Fibroblast of peridontal ligament (primary cell): ENCODE results near the gene APPBP2.
A peak's percentile ranks its signal among the peaks of the same experiment; 100 is the strongest.
"Not testable (repeated sequence)": the region's sequence is repeated elsewhere in the genome, so short reads cannot be mapped to it uniquely, and the experiment has no call there.

Experiments used
- DNase-seq: peaks from one replicate; pipeline ENCODE4 v3.0.0-alpha.2; 2010; ENCODE audit errors: extremely low read depth

APPBP2 gene, protein sequence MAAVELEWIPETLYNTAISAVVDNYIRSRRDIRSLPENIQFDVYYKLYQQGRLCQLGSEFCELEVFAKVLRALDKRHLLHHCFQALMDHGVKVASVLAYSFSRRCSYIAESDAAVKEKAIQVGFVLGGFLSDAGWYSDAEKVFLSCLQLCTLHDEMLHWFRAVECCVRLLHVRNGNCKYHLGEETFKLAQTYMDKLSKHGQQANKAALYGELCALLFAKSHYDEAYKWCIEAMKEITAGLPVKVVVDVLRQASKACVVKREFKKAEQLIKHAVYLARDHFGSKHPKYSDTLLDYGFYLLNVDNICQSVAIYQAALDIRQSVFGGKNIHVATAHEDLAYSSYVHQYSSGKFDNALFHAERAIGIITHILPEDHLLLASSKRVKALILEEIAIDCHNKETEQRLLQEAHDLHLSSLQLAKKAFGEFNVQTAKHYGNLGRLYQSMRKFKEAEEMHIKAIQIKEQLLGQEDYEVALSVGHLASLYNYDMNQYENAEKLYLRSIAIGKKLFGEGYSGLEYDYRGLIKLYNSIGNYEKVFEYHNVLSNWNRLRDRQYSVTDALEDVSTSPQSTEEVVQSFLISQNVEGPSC

DNA sequence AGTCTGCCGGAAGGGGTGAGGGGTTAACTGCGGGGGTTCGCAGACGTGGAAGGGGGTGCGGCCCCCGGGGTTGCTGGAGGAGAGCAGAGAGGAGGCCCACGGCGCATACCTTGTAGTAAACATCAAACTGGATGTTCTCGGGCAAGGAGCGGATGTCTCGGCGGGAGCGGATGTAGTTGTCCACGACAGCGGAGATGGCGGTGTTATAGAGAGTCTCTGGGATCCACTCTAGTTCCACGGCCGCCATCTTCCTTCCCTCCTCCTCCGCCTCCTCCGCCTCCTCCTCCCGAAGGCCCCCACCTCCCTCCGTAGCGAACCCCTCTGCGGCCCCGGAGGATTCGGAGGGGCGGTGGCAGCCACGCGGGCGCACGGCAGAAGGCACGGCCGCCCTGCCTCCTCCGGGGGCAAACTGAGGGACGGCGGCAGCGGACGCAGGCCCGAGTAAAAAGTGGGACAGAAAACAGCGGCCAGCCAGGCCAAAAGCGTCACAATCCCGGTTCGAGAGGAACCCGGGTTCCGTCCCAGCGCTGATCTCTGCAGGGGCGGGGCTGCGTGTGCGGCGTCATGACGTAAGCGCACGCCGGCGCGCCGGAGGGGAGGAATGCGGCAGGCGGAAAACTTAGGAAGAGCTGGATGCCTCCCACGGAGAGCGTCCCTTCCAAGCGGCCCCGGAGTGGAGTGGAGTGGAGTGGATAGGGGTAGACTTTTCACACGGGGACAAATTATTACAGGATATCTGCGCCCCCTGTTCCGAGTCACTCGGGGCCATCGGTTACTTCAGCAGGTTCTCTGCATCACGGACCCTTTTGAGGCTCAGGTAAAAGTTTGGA lies at the start of gene APPBP2:
Gene APPBP2, minus strand, starts transcription at position 558 of the 830 bp plus-strand sequence. Its CDS starts 311 bp downstream, at position 247.
- peak; percentile 85 for DNase-seq

DNA sequence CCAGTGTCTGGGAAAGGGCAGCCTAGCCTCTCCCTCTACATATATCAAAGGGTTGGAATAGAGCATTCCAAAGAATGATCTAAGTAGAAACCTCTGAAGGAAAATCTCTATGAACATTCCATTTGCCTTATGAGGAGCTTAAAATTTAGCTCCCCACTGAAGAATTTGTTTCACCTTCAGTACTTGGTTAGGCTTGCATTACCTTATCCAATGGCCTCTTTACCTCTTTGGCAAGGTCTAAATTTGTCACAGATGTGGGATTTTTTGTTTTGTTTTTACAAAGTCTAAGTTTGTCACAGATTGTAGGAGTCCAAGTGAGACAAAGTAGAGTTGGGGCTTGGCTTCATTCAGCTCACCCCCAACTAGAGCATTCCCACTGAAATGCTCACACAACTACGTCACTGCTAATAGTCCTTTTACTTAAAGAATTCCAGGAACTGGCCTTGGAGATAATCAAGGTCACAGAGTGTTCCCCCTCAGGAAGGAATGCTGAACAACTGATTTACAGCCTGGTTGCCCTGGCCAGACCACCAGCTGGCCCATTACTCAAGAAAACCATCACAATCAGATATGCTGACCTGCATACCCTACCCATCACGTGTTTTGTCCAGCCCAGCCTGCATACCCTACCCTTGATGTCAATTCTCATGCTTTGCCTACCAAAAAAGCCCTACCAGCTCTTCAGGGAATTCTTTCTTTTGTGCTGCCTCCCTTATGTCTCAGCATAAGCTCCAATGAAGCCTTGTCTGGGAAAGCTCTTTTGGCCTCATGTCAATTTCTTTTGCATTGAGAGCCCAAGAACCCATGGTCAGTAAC lies 47.4 kb upstream of the APPBP2 start:
- DNase-seq: peak; percentile 49

DNA sequence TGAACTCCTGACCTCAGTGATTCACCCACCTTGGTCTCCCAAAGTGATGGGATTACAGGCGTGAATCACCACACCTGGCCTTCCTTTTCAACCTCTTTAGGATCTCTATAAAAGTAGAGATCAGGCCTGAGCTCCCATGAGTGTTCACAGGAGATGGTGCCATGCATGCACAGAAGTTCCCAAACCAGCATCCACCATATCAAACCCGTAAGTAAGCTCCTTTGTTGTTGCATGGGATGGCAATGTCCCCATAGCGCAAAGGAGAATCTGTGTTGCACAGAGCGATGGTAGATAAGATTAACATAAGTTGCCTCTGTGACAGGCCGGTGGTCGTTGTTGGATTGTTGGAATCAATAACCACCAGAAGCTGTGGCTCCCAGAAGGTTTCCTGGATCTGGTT lies 39.2 kb upstream of the APPBP2 start:
- no peak for DNase-seq

DNA sequence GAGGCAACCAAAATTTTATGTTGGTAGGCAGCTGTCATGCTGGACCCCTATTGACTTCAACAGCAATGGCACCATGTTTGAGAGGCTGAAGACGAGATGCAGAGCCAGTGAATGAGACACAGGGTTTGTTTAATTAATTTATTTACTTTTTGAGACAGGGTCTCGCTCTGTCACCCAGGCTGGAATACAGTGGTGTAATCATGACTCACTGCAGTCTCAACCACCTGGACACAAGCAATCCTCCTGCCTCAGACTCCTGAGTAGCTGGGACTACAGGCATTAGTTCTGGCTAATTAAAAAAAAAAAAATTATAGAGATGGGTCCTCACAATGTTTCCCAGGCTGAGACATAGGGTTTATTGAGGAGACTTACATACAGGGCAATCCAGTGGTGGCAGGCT lies 37.7 kb upstream of the APPBP2 start:
- DNase-seq: no peak

DNA sequence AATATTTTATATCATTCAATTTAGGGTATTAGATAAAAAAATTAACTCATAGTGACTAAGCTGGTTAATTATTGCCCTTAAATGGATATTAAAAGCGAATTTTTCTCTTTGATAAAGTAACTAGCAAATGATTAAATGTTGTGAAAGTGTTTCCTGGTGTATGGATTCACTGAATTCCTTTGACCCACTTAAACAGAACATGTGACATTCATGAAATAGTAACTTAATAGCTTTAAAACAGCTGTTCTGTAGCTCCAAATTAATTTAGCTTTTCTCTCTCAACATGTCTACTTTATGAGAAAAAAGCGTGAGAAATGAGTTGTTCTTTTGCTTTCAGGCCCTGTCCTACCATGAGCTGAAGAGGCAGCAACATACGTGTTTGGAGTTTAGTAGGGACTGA lies 36.4 kb upstream of the APPBP2 start:
- no peak for DNase-seq

DNA sequence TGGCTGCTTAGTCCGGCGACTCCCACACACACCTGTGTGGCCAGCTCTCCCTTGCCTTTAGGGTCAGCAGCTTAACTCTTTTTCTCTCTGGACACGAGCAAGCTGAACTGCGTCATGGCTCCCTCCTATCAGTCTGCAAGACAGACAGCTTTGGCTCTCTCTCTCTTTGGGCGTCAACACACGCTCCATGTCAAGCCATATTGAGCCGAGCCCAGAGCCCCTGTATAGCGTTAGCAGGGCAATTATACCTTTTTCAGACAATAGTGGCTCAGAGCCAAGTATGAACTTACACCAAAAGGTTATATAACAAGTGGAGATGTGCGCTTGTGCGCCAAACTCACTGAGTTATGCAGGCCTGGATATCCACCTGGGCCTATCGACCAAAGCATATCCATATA lies 34.8 kb upstream of the APPBP2 start:
- DNase-seq: no peak

DNA sequence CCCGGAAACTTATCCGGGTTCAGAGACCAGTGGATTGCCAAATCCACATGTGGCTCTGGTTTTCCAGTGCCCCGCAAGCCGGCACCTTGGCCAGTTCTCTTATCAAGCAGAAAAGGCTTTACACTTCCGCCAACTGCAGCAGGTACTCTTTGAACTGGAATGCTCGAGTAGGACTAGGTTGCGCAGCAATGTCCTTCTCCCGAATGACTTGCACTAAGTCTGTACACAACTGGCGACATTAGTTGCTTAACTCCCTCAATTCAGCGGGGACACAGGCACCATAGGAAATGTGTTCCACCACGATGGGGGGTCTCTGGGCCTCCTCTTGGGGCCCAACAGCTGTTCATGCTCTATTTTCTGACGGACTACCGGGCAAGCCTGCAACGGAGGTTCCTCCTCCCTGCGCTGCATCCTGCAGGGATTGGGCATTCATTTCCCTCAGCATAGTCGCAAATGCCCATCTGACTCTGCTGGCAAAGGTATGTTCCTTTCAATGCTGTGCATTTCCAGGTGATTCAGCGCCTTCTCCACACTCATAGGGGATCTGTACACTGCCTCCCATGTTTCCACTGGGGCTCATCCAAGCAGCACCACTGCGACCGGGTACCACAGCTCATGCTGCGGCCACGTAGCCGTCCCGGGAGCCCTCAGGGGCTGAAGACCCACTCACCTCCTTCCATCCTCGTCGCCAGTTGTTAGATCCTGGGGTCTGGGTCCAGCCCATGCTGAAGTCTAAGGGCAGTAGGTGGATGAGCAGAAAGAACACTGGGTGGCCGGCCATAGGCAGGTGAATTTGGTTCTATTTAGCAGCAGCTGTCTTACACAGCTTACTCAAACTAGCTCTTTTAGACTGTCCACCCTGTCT lies 34.2 kb upstream of the APPBP2 start:
- DNase-seq: no peak

DNA sequence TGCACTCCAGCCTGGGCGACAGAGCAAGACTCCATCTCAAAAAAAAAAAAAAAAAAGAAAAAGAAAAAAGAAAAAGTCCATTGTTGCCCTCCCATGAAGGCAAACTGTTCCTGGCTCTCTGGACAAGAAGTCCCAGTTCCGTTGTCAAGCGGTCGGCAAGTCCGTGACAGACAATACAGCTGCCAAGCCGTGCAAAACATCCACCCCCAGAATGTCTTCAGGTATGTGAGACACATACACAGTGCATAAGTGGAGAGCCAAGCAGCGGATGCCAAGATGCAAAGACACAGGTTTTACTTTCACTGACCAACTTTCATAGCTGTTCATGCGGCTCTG lies 33.6 kb upstream of the APPBP2 start:
- DNase-seq: no peak

DNA sequence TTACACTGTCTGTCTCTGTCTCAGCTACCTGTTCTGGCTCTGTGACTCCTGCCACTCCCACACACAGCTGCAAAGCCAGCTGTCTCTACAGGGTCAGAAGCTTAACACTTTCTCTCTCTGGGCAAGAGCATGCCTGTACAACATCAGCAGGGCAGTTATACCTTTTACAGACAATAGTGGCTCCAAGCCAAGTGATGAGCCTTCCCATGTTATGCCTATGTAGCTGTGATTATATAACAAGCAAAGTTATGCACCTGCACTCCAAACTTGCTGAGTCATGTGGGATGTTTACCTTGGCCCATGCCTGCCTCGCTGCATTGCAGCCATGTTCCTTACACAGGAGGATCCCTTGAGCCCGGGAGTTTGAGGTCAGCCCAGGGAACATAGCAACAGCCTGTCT lies 31.8 kb upstream of the APPBP2 start:
- no peak for DNase-seq

DNA sequence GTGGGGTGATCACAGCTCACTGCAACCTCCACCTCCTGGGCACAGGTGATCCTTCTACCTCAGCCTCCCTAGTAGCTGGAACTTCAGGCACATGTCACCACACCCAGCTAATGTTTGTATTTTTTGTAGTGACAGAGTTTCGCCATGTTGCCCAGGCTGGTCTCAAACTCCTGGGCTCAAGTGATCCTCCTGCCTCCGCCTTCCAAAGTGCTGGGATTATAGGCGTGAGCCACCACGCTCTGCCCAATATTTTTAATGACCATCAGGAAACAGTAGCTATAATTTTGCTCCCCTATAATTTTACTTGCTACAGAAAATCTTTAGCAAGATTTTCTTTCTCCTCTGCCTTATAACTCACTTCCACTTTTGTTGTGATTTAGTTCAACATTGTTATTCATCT lies 29.7 kb upstream of the APPBP2 start:
- no peak for DNase-seq

DNA sequence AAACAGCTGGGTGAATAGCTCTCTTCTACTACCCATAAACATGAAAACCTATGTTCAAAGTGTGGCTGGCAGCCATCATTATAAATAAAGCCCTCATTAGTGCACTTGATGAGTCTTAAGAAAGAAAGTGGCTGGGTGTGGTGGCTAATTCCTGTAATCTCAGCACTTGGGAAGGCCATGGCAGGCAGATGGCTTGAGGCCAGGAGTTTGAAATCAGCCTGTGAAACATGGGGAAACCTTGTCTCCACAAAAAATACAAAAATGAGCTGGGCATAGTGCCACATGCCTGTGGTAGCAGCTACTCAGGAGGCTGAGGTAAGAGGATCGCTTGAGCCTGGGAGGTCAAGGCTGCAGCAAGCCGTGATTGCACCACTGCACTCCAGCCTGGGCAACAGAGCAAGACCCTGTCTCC lies 28.3 kb upstream of the APPBP2 start:
- peak; percentile 98 for DNase-seq

DNA sequence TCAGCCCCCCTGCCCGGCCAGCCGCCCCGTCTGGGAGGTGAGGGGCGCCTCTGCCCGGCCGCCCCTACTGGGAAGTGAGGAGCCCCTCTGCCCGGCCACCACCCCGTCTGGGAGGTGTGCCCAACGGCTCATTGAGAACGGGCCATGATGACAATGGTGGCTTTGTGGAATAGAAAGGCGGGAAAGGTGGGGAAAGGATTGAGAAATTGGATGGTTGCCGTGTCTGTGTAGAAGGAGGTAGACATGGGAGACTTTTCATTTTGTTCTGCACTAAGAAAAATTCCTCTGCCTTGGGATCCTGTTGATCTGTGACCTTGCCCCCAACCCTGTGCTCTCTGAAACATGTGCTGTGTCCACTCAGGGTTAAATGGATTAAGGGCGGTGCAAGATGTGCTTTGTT lies 26.2 kb upstream of the APPBP2 start:
- DNase-seq: not testable (repeated sequence)

DNA sequence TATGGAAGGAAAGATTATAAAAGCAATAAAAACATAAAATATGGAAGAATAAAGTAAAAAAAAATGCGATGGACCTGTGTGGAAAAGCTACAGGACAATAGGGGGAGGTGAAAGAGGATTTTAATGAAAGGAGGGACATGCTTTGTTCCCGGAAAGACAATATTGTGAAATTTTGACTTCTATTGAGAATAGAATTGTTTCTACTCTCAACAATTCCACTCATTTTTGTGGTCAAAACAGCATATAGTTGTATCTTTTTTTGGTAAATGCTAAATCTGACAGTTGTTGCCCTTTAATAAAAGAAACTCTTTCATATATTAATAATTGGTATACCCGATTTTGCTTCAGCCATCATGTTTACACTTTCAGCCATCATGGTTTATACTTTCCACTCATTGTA lies 22.9 kb upstream of the APPBP2 start:
- peak; percentile 34 for DNase-seq

DNA sequence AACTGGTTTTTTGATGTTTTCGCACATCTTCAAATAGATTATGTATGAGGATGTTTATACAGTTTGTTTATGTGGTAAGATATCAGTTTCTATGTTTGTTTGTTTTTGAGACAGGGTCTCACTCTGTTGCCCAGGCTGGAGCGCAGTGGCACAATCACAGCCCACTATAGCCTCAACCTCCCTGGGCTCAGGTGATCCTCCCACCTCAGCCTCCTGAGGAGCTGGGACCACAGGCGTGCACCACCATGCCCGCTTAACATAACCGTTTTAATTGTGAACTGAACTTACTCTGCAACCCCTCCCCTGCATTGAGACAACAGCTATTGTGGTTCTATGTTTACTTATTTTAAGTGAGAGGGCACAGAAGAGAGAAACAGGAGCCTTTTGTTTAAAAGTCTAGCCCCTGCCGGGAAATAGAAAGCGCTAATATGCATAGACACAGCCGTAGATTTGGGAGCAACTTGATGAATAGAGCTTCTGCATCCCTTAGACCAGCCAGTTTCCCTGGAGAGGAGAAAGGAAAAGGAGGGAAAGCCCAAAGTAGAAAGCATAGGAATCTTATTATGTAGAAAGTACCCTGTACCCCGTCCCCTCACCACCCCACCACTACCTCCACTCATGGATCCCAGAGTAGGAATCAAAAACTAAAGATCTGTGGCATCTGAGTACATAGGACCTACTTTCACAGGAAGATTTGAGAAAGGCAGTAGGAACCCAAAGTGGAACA lies 19.6 kb upstream of the APPBP2 start:
- DNase-seq: no peak

DNA sequence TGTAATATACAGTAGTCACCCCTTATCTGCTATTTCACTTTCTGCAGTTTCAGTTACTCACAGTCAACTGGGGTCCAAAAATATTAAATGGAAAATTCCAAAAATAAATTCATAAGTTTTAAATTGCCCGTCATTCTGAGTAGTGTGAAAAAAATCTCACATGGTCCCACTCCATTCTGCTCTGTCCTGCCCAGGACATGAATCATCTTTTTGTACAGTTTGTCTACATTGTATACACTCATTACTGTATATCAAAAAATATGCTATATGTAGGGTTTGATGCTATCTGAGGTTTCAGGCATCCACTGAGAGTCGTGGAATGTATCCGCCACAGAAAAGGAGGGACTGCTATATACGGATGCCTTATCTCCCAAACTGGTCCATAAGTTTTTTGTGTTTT lies 16.0 kb upstream of the APPBP2 start:
- DNase-seq: no peak

DNA sequence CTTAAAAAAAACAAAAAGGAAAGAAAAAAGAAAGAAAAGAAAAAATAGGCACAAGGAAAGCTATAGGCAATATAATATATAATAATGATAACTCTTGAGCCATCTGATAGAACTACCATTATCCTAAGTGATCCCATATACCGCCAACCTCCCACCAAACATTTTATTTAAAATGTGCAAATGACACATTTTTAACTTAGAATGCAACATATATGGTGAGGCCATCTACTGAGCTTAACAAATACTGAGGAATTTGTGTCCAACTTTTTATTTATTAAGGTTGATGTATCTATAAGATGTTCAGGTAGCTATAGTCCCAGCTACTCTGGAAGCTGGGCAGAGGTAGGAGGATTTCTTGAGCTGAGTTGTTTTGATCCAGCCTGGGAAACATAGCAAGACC lies 14.4 kb upstream of the APPBP2 start:
- no peak for DNase-seq

DNA sequence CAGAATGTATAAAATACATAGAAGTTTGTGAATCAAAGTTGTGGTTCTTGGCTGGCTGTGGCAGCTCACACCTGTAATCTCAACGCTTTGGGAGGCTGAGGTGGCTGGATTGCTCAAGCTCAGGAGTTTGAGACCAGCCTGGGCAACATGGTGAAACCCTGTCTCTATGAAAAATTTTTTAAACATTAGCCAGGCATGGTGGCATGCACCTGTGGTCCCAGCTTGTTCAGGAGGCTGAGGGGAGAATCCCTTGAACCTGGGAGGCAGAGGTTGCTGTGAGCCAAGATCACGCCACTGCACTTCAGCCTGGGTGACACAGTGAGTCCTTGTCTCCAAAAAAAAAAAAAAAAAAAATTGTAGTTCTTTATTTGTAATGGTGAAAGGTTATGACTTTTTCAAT lies 13.8 kb upstream of the APPBP2 start:
- DNase-seq: no peak

DNA sequence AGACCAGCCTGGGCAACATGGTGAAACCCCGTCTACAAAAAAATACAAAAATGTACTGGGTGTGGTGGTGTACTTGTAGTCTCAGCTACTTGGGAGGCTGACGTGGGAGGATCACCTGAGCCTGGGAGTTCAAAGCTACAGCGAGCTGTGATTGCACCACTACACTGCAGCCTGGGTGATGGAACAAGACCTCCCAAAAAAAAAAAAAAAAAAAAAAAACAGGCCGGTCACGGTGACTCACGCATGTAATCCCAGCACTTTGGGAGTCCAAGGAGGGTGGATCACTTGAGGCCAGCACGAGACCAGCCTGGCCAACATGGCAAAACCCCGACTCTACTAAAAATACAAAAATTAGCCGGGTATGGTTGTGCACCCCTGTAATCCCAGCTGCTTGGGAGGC lies 12.7 kb upstream of the APPBP2 start:
- no peak for DNase-seq

DNA sequence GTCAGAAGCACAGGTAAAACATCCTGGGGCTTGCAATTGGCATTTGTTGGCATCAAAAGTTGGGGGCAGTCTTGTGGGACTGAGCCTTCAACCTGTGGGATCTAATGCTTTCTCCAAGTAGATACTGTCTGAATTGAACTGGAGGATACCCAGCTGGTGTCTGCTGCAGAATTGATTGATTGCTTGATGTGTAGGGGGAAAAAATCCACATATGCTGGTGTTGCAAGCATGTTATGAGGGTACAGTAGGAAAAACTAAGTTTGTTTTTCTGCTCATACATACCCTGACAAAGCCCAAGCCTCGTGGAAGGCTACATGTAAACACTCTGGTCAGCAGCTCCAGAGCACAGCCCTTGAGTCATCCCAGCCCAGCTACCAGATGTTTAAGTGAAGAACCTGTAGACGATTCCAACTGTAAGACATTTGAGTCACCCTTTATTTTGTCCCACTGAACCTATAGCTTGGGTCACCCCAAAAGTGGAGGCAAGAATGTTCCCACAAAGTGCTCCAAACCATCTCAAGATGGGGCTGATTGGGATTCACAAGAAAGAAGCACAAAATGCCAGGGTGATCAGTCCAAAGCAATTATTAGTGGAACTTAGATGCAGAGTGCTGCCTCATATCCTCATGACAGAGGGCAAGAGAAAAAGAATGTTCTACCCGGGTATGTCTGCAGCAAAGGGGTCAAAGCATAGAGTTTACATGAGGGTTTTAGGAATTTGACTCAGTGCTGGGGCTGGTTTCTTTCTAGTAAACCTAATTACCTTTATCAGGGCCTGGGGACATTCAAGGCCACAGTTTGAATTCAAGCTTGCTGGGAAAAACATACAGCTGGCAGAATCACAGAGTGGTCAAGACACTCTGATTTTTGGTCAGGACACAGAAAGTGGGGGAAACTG lies 9.6 kb upstream of the APPBP2 start:
- peak; percentile 94 for DNase-seq
